ENCODE results near the gene LAMA5.

DNA sequence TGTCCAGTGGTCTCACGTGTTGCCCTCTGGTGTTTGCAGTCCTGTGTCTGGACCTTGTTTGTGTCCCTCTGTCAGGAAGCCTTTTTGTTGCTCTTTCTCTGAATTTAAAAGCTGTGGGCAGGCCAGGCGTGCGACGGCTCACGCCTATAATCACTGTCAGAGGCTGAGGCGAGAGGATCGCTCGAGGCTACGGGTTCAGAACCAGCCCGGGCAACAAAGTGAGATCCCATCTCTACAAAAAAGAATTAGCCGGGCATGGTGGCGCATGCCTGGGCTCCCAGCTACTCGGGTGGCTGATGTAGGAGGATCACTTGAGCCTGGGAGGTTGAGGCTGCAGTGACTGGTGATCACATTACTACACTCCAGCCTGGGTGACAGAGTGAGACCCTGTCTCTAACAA lies 100.3 kb downstream of the LAMA5 start:
- TF ChIP-seq POLR2A (IDR thresholded peaks at IDR 0.05) = no peak
- TF ChIP-seq, protein P1, sequence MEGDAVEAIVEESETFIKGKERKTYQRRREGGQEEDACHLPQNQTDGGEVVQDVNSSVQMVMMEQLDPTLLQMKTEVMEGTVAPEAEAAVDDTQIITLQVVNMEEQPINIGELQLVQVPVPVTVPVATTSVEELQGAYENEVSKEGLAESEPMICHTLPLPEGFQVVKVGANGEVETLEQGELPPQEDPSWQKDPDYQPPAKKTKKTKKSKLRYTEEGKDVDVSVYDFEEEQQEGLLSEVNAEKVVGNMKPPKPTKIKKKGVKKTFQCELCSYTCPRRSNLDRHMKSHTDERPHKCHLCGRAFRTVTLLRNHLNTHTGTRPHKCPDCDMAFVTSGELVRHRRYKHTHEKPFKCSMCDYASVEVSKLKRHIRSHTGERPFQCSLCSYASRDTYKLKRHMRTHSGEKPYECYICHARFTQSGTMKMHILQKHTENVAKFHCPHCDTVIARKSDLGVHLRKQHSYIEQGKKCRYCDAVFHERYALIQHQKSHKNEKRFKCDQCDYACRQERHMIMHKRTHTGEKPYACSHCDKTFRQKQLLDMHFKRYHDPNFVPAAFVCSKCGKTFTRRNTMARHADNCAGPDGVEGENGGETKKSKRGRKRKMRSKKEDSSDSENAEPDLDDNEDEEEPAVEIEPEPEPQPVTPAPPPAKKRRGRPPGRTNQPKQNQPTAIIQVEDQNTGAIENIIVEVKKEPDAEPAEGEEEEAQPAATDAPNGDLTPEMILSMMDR (IDR thresholded peaks at IDR 0.05) = no peak

All from ovary (tissue), 3 donors.